HG03280 (cell line): Measurements from ENCODE around the gene SRSF1.
"Not testable (repeated sequence)": the region's sequence is repeated elsewhere in the genome, so short reads cannot be mapped to it uniquely, and the experiment has no call there.

Source experiments
- ATAC-seq: cut with Tn5 transposase; IDR thresholded peaks from one replicate; pipeline ENCODE4 v1.9.1; 2021; ENCODE audit warnings: mild to moderate bottlenecking, moderate library complexity; ENCODE audit not compliant: unreplicated experiment

Gene SRSF1, protein sequence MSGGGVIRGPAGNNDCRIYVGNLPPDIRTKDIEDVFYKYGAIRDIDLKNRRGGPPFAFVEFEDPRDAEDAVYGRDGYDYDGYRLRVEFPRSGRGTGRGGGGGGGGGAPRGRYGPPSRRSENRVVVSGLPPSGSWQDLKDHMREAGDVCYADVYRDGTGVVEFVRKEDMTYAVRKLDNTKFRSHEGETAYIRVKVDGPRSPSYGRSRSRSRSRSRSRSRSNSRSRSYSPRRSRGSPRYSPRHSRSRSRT

DNA sequence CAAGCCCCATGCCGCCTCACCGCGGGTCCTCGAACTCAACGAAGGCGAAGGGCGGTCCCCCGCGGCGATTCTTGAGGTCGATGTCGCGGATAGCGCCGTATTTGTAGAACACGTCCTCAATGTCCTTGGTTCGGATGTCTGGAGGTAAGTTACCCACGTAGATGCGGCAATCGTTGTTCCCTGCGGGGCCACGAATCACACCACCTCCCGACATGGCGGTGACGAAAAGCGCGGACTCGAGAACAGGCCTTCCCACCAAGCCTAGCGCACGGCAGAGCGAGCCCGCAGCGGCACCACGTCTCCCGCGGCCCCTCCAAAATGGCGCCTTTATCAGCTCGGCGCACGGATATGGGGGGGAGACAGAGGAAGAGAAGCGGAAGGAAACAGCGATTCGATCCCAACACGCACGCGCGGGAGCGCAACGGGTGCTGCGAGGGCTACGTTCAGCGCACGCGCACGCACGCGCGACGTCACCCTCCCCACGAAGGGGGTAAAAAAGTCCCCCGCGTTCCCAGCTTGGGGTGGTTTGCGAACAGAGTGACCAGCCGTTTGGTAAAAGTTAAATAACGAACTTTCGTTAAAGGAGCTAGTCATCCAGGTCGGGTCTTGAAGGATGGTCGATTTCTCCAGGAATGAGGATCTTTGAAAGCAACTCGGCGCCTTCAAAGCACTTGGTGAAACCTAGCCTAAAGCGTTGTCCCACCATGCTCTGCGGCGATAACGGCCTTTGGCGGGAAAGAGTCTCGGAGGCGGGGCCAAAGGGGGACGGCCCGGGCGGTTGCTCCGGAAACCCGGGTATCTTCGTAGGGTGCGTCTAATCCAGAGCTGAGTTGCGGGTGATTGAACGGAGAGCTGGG lies at the start of gene SRSF1:
Gene SRSF1, minus strand, starts transcription at position 323 of the 857 bp plus-strand sequence. Its CDS starts 109 bp downstream, at position 214.
- ATAC-seq, result peak; percentile 86

DNA sequence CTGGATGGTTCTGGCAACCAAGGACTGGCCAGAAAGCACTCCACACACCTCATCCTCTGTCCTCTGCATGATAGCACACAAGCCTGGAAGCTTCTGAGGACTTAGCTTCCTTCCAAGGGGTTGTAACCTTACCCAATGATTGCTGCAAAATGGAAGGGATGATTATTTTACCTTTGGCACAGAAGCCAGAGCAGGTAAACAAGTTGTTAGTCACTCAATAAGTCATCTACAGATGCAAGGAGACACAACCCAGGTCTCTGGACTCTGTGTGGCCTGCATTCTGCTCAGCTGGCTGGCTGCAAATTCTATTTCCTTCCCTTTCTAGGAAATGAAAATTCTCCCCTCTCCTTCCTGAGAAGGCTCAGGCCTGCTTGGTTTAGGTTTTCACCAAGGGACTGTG lies 49.4 kb upstream of the SRSF1 start:
- no peak for ATAC-seq

DNA sequence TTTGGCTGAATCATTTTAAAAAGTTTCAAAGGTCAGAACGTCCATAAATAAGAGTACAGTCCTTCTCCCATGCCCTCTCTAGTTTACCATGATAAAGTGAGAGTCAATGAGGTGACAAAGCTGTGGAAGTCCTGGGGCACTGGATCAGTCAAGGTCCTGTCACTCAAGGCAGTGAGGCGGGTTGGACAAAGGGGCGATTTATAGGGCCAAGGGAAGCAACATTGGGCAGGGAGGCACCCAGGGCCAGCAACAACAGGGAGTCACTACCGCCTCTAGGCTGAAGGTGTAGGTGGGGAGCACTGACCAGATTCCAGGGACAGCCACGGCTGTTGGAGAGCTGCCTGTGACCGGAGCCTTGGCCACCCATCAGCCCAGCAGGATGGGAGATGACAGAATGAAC lies 47.6 kb upstream of the SRSF1 start:
- no peak for ATAC-seq

DNA sequence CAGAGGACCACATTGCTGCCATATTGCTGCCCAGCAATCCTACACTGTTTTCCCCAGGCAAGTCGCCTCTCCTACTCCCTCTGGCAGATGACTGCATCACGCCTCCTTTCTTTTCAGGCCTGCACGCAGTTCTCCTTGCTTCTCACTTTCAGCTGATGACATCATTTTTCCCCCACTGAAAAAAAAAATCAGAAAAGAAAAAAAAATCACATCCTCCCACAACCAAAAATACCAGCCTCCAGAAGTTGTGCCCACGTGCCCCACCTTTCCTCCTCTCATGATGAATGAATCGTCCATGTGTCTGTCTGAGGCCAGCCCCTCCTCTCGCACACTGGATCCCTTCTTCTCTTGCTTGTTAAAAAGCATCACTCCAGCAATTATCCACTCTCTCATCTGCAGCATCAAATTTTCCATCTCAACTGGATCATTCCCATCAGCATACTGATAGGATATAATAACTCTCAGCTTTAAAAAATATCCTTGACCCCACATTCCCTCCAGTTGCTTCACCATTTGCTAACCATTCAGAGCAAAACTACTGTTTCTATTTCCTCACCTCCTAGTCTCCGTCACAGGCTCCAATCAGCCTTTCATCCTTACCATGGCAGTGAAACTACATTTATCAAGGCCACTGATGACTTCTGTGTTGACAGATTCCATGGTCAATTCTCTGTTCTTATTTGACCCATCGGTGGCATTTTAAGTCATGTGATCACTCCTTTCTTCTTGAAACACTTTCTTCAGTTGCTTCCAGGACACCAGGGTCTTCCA lies 46.1 kb upstream of the SRSF1 start:
- no peak for ATAC-seq

DNA sequence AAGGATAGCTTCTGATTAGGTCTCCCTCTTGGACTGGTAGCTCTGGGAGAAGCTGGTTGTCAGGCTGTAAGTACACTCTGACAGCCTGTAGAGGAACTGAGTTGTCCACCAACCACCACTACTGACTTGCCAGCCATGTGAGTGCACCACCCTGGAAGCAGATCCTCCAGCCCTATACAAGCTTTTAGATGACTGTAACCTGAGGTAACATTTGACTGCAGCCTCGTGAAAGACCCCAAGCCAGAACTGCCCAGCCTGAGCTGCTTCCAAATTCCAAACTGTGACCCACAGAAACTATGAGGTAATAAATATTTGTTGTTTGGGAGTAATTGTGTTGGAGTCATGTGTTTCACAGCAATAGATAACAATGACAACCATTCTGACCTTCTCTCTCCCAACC lies 45.4 kb upstream of the SRSF1 start:
- no peak for ATAC-seq

DNA sequence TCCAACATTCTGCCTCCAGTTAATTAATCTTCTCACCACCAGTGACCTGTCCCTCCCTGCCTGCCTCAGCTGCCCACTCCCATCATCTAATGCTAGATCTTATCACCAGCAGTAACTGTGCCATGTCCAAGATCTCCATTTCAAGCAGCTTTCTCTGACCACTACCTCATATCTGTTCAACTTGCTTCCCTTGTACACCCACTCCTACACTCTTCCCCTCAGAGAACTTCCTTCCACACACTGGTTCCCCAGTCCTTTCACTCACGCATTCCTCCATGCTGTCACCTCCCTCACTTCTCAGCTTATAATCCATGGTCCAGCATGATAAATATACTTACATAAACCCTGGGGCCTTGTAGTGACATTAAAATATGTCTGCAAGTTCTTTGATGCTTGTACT lies 44.4 kb upstream of the SRSF1 start:
- ATAC-seq, result no peak

DNA sequence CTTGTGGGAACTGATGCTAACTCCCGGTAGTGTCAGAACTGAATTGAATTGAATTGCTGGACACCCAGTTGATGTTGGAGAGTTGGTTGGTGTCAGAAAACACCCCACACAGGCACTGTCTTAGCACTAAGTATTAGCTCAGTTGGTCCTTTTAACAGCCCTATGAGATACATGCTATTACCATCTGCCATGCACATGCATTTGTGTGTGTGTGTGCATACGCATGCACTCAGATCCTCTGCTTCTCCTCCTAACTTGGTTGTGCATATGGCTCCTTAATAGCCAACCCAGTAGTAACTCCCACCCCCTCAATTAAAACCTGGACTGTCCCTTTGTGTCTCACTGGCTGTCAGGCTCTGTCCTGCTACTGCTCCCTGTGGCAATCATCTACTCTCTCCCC lies 43.9 kb upstream of the SRSF1 start:
- no peak for ATAC-seq

DNA sequence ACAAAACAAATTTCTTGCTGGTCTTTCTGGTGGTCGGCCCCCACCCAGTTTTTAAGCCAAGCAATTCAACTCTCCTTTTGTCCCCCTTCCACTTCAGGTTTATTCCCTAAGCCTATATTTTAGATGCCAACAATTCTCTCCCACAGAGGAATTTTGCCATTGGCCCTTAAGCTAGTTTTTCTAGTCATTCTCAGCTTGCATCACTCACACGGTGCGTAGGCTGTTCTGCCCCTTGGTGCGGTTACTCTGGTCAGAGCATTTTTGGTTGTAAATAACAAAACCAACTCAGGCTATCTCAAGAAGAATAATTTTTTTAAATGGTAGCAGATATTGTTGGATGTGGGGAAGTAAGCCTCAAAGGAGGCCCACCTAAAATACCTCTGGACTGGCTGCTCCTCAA lies 42.5 kb upstream of the SRSF1 start:
- ATAC-seq, result no peak

DNA sequence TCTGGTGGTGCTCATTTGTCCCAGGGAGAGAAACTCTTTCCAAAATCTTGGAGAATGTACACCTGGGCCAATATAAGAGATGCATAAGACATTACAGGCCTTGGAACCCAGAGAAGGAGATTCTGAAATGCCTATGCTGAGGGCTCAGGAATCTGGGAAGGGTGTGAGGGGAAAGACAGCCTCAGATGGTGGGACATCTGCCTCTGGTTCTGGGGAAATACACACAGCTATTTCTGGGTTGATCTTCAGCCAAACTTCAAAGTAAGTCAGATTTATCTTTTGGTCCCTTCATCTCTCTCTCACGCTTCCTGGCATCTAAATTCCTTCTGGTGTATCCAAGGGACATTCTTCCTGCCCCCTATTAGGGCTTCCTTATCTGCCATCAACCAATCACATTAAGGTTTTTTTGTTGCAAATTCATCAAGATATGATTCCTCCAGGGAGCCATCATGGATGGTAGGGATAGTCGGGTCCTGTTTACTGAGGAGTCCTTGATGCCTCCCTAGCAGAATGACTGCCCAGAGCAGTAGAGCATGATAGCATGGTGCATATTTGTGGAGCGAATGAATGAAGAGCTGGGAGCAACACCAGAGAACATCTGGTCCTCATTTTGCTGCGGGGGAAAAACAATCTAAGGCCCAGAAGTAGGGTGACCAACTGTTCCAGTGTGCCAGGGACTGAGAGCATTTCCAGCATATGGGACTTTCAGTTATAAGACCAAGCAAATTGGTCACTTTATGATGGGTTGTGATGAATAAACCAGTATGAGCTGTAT lies 40.5 kb upstream of the SRSF1 start:
- ATAC-seq, result no peak

DNA sequence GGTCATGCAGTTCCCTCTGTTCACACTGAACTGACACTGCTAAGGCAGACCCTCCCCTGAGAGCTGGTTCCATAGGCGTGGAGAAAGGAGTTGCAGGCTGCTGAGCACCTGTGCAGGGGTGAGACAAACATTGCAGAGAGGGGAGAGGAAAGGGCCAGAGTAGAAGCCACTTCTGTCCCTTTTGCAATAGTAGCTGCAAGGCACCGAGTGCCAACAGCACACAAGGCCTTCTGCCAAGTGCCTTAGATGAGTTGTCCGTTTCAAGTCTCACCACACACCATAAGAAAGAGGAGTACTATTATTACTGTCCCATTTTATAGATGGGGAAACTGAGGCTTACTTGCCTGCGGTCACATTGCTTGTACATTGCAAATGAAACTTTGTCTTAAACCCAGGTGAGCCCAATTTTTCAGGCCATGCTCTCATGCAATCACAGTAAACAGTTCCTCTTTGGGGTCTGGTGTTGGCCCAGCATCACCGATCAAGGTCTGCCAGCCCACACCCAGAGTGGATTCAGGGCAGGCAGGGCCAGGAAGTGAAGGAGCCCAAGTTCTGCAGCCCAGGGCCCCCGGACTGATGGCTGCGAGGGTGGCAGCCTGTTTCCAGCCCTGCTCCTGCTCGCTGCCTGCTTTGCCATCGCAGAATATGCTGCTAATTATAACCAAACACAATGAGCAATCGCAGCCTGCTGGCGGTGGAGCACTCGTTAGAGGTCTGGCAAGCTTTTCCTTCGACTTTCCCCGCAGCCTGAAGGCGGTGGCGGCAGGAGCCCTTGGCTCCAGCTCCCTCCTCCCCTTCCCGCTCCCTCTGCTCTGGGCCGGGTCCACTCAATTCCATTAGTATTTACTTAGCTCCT lies 39.4 kb upstream of the SRSF1 start:
- no peak for ATAC-seq

DNA sequence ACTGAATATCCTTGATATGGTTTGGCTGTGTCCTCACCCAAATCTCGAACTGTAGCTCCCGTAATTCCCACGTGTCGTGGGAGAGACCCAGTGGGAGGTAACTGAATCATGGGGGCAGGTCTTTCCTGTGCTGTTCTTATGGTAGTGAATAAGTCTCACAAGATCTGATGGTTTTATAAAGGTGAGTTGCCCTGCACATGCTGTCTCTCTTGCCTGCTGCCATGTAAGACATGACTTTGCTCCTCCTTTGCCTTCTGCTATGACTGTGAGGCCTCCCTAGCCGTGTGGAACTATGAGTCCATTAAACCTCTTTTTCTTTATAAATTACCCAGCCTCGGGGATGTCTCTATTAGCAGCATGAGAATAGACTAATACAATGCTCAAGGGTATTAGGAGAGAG lies 37.2 kb upstream of the SRSF1 start:
- ATAC-seq, result not testable (repeated sequence)

DNA sequence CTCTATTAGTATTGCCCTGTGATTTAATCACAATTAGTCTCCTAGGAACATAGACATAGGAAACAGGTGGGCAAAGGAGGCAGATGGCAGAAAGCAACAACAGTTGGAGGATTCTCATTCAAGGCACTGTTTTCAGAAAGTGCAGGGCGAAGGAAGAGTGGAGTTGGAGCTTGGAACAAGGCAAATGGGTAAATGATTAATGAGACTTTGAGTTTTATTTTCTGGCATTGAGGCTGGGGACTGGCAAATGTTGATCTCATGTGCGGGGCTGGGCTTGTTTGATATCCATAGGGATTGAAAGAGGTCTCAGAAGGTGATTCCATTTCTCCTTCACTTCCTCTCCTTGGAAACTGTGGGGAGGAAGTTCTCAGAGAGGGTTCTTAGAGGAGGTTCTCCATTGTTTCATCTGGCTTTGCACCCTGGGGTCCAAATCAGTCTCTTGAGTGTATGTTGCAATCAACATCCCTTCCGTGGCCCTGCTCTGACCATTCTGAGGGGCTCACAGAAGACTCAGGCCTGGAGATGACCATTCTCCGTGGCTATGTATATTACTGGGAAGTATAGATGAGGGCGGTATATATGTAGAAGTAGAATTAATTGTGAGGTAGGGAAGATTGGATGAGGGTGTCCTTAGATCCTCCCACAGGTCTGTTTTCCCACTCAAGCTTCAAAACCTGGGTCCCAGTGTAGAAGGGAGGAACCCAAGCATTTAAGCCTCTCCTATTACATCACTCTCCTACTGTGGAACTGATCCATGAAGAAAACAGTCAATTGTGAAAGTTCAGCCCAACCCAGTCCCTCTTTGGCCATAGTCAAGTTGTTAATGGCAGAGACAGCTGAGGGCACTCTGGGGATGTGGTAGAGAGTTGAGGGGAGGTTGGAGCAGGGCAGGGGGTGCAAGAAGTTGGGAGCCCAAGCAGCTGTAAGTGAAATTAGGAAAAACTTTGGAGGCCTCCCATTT lies 36.5 kb upstream of the SRSF1 start:
- no peak for ATAC-seq

DNA sequence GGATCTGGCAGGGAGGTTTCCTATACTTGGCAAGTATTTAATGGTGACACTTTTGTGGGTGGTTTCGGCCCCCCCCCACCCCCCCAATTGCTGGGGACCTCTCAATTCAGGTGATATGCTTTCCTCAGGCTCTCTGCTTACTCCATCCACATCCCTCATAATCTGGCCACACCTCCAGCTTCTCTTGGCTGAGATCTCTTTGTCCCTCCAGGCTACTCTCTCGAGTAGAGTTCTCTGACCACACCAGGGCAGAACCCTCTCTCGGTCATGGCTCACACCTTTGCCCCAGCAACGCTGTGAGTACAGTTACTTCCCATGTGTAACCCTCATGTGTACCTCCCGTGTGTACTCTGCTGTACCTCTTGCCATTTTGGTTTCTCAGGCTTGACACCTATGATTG lies 34.1 kb upstream of the SRSF1 start:
- ATAC-seq, result no peak

DNA sequence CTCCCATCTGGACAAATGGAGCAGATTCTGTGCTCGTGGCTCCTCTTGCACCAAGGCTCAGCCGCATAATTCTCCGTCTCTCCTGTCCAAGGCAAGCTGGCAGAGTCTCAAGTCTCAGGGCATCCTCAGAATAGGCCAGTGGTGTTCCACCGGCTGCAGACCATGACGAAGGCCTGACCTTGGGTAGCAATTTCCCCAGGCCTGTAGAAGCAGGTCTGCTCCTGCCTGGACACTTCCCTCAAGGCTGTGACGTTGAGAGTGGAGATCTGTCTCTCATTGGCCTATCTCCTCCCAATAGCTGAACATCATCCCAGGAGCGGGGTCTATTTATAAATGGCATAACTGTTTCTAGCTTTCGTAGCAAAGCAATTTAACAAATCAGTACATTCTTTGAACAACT lies 33.3 kb upstream of the SRSF1 start:
- ATAC-seq, result no peak

DNA sequence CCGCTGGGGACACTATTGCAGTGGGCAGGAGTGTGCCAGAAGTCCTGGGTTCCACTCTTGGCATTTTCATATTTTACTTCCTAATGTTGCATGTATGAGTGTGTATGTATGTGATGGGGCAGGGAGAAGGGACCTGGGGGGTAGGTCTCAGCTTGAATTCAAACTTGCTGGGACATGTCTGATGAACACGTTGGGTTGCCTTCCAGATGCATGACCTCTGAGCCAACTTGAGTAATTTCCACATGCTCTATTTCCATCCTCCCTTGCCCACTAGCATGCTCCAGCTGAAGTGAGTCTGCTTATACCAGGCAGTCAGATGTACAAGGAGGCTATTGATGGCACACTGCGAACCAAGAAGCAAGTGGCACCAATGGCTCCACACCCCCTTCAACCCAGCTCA lies 32.9 kb upstream of the SRSF1 start:
- ATAC-seq, result no peak

DNA sequence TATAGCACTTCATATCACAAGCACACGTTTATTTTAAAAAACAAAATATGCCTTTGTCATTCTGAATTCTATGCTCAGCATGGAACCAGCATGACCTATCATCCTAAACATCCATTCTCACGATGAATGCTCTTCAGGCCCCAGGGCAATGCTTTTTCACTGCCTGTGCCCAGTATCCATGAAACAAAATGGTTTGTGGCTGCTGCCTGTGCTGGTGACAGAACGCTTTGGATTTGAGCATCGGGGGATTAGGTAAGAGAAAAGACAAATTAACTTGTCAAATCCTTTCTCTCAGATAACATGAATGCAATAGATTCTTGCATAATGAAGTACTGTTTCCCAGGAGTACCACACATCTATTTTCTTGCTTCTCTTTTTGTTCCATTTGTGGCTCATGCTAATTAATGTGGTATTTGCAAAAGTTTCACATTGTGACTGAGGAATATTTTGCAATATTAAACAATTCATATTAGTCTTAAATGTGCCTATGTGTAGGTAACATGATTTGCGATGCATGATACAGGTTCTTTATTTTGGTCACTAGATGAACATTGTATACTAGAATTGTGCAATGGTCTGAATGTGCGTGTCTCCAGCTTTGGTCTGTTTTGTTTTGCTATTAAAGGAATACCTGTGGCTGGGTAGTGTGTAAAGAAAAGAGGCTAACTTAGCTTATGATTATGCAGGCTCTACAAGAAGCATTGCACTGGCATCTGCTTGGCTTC lies 25.8 kb upstream of the SRSF1 start:
- no peak for ATAC-seq

DNA sequence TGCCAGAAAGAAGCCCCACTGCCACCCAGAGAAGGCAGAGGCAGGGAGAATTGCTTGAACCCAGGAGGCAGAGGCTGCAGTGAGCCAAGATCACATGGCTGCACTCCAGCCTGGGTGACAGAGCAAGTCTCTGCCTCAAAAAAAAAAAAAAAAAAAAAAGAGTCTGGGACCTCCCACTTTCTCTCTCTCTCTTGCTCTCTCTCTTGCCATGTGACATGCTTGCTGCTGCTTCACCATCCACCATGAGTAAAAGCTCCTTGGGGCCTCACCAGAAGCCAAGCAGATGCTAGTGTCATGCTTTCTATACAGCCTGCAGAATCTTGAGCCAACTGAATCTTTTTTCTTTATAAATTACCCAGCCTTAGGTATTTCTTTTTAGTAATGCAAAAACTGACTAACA lies 21.5 kb upstream of the SRSF1 start:
- no peak for ATAC-seq

DNA sequence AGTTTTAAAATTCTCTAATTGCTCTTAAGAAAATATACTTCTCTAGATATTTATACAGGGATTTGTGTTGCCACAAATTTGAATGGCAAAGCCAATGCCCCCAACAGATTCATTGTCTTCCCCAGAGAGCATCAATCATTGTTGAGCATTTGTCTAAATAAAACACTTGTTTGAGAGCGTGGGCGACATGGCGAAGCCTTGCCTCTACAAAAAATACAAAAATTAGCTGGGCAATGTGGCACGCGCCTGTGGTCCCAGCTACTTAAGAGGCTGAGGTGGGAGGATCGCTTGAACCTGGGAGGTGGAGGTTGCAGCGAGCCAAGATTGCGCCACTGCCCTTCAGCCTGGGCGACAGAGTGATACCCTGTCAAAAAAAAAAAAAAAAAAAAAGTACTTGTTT lies 13.4 kb upstream of the SRSF1 start:
- ATAC-seq, result no peak
